ENCODE results near the gene LRP1-AS. TPM values are rescaled to one million over a fixed set of nuclear protein-coding genes. Genes with fewer than 3 reads are reported as not detected.

Gene LRP1-AS
- total and polyA plus RNA-seq, 2 experiments from 2014 or later, result 0.59 TPM; not detected in 1

GRCh38 chr12:57161491-57161890, 14.1 kb upstream of the LRP1-AS start:
- WGBS (ENCODE audit: low lambda C conversion rate, missing lambda C conversion rate), result 99% methylated on average over 7 of the region's 7 CpGs
- H3K4me2 ChIP-seq, result no peak overlapping the region
- H3K27me3 ChIP-seq, result no peaks in the 10 kb centered on the region
- H3K36me3 ChIP-seq (replicated peaks; ENCODE audit: insufficient read depth, low read depth), result peaks cover 7% of the 10 kb centered on the region
- H3K9me3 ChIP-seq (ENCODE audit: low read depth), result no peaks in the 10 kb centered on the region
- TF ChIP-seq EZH2 (IDR thresholded peaks at IDR 0.05; ENCODE audit: borderline replicate concordance), result no peak
- H3K4me1 ChIP-seq (ENCODE audit: insufficient read depth), result no peaks in the 10 kb centered on the region
- H3K4me3 ChIP-seq, result no peak overlapping the region
- no peak overlapping the region for H3K27ac ChIP-seq
- H4K20me1 ChIP-seq (ENCODE audit: insufficient read depth, poor library complexity, severe bottlenecking), result no peaks in the 10 kb centered on the region
- DNase-seq (ENCODE audit: low spot score), result no peak
- H3K79me2 ChIP-seq, result no peaks in the 10 kb centered on the region
- no peak overlapping the region for H2AFZ ChIP-seq
- H3K9me2 ChIP-seq (replicated peaks; ENCODE audit: insufficient read depth), result no peaks in the 10 kb centered on the region

GRCh38 chr12:57160741-57161140, 13.3 kb upstream of the LRP1-AS start:
- Histone ChIP-seq H3K9me2 (replicated peaks; ENCODE audit: insufficient read depth) (no peaks in the 10 kb centered on the region), H3K27ac (no peak overlapping the region), H3K9me3 (ENCODE audit: low read depth) (no peaks in the 10 kb centered on the region), H3K36me3 (replicated peaks; ENCODE audit: insufficient read depth, low read depth) (peaks cover 7% of the 10 kb centered on the region), H3K27me3 (no peaks in the 10 kb centered on the region), H4K20me1 (ENCODE audit: insufficient read depth, poor library complexity, severe bottlenecking) (no peaks in the 10 kb centered on the region), H2AFZ (no peak overlapping the region), H3K79me2 (no peaks in the 10 kb centered on the region), H3K4me3 (no peak overlapping the region), H3K4me2 (no peak overlapping the region), H3K4me1 (ENCODE audit: insufficient read depth) (no peaks in the 10 kb centered on the region)
- TF ChIP-seq EZH2phosphoT487 (IDR thresholded peaks at IDR 0.05; ENCODE audit: low read depth, severe bottlenecking, unreplicated experiment) (no peak), EZH2 (IDR thresholded peaks at IDR 0.05; ENCODE audit: borderline replicate concordance) (no peak), CTCF (IDR thresholded peaks at IDR 0.05; ENCODE audit: poor library complexity) (no peak)
- 98% methylated on average over 14 of the region's 14 CpGs for WGBS (ENCODE audit: low lambda C conversion rate, missing lambda C conversion rate)
- no peak for DNase-seq (ENCODE audit: low spot score)

- Histone ChIP-seq H3K27me3 (no peaks in the 10 kb centered on the region), H4K20me1 (ENCODE audit: insufficient read depth, poor library complexity, severe bottlenecking) (no peaks in the 10 kb centered on the region), H3K27ac (no peak overlapping the region), H3K36me3 (replicated peaks; ENCODE audit: insufficient read depth, low read depth) (peaks cover 7% of the 10 kb centered on the region), H3K9me3 (ENCODE audit: low read depth) (no peaks in the 10 kb centered on the region), H3K4me3 (no peak overlapping the region), H2AFZ (no peak overlapping the region), H3K4me2 (no peak overlapping the region), H3K79me2 (no peaks in the 10 kb centered on the region), H3K9me2 (replicated peaks; ENCODE audit: insufficient read depth) (no peaks in the 10 kb centered on the region), H3K4me1 (ENCODE audit: insufficient read depth) (no peaks in the 10 kb centered on the region)
- no peak for TF ChIP-seq EZH2phosphoT487 (IDR thresholded peaks at IDR 0.05; ENCODE audit: low read depth, severe bottlenecking, unreplicated experiment)
- TF ChIP-seq EZH2 (IDR thresholded peaks at IDR 0.05; ENCODE audit: borderline replicate concordance), result no peak
- TF ChIP-seq CTCF (IDR thresholded peaks at IDR 0.05; ENCODE audit: poor library complexity), result no peak
- DNase-seq (ENCODE audit: low spot score), result no peak
- 79% methylated on average over 4 of the region's 4 CpGs for WGBS (ENCODE audit: low lambda C conversion rate, missing lambda C conversion rate)
Observed at GRCh38 chr12:57160040-57160439, 12.6 kb upstream of the LRP1-AS start.

- no peaks in the 10 kb centered on the region for H3K27me3 ChIP-seq
- no peaks in the 10 kb centered on the region for H3K79me2 ChIP-seq
- H3K9me3 ChIP-seq (ENCODE audit: low read depth), result no peaks in the 10 kb centered on the region
- no peak for DNase-seq (ENCODE audit: low spot score)
- no peak overlapping the region for H2AFZ ChIP-seq
- 96% methylated on average over 4 of the region's 4 CpGs for WGBS (ENCODE audit: low lambda C conversion rate, missing lambda C conversion rate)
- no peak overlapping the region for H3K4me2 ChIP-seq
- peaks cover 6% of the 10 kb centered on the region for H3K36me3 ChIP-seq (replicated peaks; ENCODE audit: insufficient read depth, low read depth)
- H3K4me3 ChIP-seq, result no peak overlapping the region
- H3K9me2 ChIP-seq (replicated peaks; ENCODE audit: insufficient read depth), result no peaks in the 10 kb centered on the region
- no peak for TF ChIP-seq CTCF (IDR thresholded peaks at IDR 0.05; ENCODE audit: poor library complexity)
- no peak for TF ChIP-seq EZH2phosphoT487 (IDR thresholded peaks at IDR 0.05; ENCODE audit: low read depth, severe bottlenecking, unreplicated experiment)
- no peak for TF ChIP-seq EZH2 (IDR thresholded peaks at IDR 0.05; ENCODE audit: borderline replicate concordance)
- H3K27ac ChIP-seq, result no peak overlapping the region
- H3K4me1 ChIP-seq (ENCODE audit: insufficient read depth), result no peaks in the 10 kb centered on the region
- H4K20me1 ChIP-seq (ENCODE audit: insufficient read depth, poor library complexity, severe bottlenecking), result no peaks in the 10 kb centered on the region
Observed at GRCh38 chr12:57159311-57159710, 11.9 kb upstream of the LRP1-AS start.

Data from hepatocyte (in vitro differentiated cells).